Stimulated activated naive CD4-positive, alpha-beta T cell treated with Interleukin-2 at 50 U/mL for 16 hours (primary cell): ENCODE measurements around the gene SLC9A6.
A peak's percentile ranks its signal among the peaks of the same experiment; 100 is the strongest.

ENCODE experiments used
- DNase-seq: peaks from one replicate; lab custom pipeline; 2025; lab: John Stamatoyannopoulos, UW

SLC9A6 gene

GRCh38 chrX:135985157-135985972 lies at the start of gene SLC9A6:
SLC9A6 (plus strand) TSS chrX:135985435; CDS start chrX:135985659, 224 bp downstream.
- peak; percentile 61 for DNase-seq

GRCh38 chrX:135944486-135944885 lies 40.7 kb upstream of the SLC9A6 start:
- no peak for DNase-seq

GRCh38 chrX:135951291-135951690 lies 33.9 kb upstream of the SLC9A6 start:
- no peak for DNase-seq

- DNase-seq: no peak
Observed at GRCh38 chrX:135973025-135973547, 12.1 kb upstream of the SLC9A6 start.

GRCh38 chrX:135973548-135974278 lies 11.5 kb upstream of the SLC9A6 start, which contains the start of gene MMGT1:
MMGT1 (minus strand) TSS chrX:135973988; CDS start chrX:135973675, 313 bp downstream.
- peak; percentile 83 for DNase-seq

GRCh38 chrX:135974279-135974856 lies 10.9 kb upstream of the SLC9A6 start:
- peak; percentile 83 for DNase-seq

GRCh38 chrX:135975421-135975820 lies 9.8 kb upstream of the SLC9A6 start:
- no peak for DNase-seq

GRCh38 chrX:135977611-135978010 lies 7.6 kb upstream of the SLC9A6 start:
- no peak for DNase-seq

GRCh38 chrX:135981010-135981409 lies 4.2 kb upstream of the SLC9A6 start:
- no peak for DNase-seq

GRCh38 chrX:135981668-135982067 lies 3.6 kb upstream of the SLC9A6 start:
- DNase-seq: no peak

GRCh38 chrX:135982860-135983259 lies 2.4 kb upstream of the SLC9A6 start:
- no peak for DNase-seq

GRCh38 chrX:135984256-135984655 lies 979 bp upstream of the SLC9A6 start:
- DNase-seq: no peak

GRCh38 chrX:135984791-135985156 lies 461 bp upstream of the SLC9A6 start:
- DNase-seq: no peak

GRCh38 chrX:135985973-135986310 lies 707 bp downstream of the SLC9A6 start:
- DNase-seq: no peak

GRCh38 chrX:135988245-135988644 lies 3.0 kb downstream of the SLC9A6 start:
- DNase-seq: no peak

GRCh38 chrX:136015016-136015415 lies 29.8 kb downstream of the SLC9A6 start:
- DNase-seq: no peak

GRCh38 chrX:136016881-136017280 lies 31.6 kb downstream of the SLC9A6 start:
- no peak for DNase-seq

GRCh38 chrX:136019226-136019625 lies 34.0 kb downstream of the SLC9A6 start:
- DNase-seq: no peak

GRCh38 chrX:136021160-136021559 lies 35.9 kb downstream of the SLC9A6 start:
- DNase-seq: no peak

- DNase-seq: no peak
Observed at GRCh38 chrX:136021903-136022302, 36.7 kb downstream of the SLC9A6 start.

- no peak for DNase-seq
Observed at GRCh38 chrX:136025091-136025490, 39.9 kb downstream of the SLC9A6 start.

GRCh38 chrX:136028383-136028984 lies 43.2 kb downstream of the SLC9A6 start:
- DNase-seq: no peak
